ENCODE data around the gene HSPG2.
"Not testable (repeated sequence)": the region's sequence is repeated elsewhere in the genome, so short reads cannot be mapped to it uniquely, and the experiment has no call there.

HSPG2 gene

DNA sequence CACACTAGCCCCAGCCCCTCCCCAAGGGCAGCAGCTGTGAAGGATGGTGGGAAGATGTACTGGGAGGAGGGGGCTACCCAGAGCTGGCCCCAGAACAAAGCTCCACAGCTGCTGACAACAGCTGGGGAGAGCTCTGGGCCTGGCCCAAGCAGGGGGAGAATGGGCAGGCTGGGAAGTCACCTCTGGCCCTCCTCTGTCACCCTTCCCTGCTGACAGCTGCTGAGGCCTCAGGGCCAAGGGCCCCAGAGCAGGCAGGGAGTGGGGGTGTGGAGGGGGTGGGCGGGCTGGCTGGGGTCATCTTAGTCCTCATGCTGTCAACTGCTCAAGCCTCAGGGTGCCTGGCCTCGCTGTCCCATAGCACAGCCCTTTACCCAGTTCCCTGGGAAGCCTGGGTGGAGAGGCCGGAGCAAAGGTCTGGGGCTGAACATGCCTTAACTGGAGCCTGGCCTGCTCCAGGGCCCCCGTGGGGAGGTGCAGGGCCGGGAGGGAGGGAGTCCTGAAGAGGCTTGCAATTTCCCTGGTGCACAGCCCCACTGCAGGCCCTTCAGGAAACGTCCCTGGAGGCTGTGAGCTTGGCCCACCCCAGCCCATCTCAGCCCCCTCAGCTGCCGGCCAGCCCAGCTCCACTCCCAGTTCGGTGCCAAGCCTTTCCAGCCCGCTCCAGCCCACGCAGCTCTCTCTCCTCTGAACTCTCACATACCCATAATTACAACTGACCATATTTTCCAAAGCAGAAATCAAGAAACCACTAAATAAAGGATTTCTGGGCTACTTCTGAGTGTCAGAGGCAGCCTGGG is 25.7 kb downstream of the HSPG2 start:
- DNase-seq, result no peak

DNA sequence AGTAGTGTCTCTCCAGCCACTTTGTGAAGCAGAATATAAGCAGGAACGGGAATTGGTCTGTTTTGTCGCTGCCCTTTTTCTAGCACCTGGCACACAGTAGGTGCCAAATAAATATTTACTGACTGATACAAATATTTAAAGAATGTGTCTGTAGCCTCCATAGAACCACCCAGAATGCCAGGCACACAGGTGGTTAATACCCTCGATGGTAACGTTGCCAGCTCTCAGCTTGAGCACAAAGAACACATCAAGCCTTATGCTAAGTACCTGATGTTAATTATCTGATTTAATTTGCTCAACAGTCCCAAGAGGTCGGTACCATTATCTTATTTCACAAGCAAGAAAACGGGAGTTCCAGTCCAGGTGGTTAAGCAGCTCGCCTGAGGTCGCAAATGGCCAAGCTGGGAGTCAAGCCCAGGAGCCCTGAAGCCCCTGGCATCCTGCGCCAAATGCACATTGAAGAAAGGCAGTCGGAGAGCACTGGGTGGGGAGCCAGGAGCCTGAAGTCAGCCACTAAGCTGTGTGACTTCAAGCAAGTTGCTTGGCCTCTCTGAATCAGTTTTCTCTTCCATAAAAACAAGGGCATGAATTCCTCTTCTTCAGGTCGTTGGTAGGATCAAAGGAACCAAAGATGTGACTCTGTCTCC is 26.4 kb downstream of the HSPG2 start:
- no peak for DNase-seq

DNA sequence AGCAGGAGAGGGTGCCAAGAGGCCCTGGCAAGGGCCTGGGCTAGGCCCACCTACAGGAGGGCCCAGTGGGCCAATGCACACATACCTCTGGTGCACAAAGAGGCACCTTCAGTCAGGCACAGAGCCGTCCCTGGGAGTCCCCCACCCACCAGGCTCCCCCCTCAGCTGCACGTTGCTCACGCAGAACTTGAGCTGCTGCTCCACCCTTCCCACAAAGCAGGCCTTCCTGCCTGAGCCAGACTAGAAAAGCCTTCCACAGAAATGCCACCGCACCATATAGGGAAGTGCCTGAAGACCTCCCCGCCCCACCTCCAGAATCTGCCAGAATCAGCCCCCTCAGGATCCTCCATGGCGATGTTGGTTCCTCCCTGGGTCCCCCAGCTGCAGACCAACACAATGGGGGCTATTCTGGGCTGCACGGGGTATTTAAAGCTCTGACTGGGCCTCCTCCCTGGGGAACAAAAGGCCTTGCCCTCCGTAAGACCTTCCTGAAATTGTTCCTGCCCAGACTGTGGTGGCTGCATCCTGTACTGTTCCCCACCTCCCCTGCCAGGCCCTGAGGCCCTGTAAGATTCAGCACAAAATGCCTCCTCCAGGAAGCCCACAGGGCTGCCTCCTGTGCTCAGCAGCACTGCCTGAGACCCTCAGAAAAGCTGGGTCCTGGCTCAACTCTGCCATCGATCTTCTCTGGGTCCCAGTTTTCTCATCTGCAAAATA is 27.2 kb downstream of the HSPG2 start:
- DNase-seq, result peak; percentile 45

DNA sequence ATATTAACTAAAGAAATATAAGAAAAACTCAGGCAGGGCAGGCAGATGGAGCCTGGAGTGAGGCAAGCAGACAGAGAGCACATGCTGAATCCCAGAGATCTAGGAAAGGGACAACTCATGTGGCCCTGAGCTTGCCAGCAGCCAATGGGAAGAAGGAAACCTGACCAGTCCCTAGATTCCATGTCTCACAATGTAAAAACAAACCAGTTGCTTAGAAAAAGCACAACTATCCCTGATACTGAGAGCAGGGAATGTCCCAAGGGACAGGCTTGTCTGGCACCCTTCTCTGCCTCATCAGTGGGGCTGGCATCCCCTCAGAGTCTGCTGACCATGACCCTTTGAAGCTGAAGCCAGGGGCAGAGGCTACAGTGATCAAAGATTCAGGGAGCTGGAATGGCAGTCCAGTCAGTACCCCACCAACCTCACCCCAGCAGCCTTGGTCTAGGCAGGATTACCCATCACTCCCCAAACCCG is 27.8 kb downstream of the HSPG2 start:
- DNase-seq, result no peak

DNA sequence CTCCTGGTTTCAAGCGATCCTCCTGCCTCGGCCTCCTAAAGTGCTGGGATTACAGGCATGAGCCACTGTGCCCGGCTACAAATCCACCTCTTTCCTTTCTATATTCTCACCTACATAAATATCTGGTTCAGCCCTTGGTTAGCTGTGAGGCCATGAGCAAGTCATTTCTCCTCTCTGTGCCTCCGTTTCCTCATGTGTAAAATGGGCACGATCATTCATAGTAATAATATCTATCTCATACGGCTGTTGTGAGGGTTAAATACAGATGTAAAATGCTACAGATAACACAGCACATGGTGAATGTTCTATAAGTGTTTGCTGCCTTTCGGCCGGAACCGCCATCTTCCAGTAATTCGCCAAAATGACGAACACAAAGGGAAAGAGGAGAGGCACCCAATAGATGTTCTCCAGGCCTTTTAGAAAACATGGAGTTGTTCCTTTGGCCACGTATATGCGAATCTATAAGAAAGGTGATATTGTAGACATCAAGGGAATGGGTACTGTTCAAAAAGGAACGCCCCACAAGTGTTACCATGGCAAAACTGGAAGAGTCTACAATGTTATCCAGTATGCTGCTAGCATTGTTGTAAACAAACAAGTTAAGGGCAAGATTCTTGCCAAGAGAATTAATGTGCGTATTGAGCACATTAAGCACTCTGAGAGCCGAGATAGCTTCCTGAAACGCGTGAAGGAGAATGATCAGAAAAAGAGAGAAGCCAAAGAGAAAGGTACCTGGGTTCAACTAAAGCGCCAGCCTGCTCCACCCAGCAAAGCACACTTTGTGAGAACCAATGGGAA is 29.2 kb downstream of the HSPG2 start:
- DNase-seq, result not testable (repeated sequence)

DNA sequence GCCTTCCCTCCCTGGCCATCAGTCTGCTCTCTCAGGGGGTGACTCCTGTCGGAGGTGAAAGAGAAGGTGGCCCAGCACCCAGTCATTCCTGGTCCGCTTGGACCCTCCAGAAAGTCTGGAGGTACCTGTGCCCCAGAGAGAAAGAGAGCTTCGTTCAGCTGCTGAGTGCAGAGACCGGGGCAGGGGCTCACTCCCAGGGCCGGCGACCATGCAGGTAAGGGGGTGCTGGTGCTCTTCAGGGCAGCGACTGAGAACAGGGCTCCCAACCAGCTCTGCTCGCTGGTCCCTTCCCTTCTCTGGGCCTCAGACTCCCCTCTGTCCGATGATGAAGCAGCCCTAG is 30.1 kb downstream of the HSPG2 start:
- DNase-seq, result no peak

DNA sequence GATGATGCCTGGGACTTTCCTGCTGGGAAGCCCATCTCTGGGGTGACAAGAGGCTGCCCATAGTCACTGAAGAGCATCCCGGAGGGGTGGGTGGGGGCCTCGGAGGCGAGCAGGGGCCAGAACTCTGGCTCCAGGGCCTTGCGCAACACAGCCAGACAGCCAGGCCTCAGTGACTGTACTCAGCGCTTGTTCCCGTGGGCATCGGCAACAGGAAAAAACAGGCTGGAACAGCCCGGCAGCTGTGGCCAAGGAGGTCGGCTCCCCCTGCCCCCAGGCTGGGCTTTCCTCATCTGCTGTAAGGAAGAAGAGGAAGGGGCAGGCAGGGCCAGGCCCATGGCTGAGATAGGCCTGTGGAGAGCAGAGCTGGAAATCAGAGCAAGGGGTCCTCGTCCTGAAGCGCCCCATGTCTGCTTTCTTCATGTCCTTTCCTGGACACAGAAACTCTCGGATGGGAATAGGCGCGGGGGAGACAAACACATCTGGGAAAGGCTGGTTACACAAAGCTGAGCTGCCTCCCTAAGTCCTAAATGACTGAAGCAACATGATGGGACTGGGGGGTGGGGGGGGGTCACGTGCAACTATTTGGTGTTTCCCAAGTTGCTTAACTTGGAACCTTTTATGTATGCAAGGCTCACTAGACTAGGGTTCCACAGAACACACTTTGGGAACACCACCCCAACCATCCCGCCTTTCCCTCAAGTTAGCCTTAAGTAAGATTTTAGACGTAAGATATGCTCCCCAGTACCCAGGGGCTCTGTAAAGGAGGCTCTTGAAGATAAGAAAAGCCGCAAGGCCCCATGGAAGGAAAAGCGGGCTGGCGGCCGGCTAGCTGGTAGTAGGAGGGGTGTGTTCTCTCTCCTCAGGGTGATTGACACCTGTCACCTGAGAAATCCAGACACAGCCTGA is 30.7 kb downstream of the HSPG2 start:
- DNase-seq, result no peak

DNA sequence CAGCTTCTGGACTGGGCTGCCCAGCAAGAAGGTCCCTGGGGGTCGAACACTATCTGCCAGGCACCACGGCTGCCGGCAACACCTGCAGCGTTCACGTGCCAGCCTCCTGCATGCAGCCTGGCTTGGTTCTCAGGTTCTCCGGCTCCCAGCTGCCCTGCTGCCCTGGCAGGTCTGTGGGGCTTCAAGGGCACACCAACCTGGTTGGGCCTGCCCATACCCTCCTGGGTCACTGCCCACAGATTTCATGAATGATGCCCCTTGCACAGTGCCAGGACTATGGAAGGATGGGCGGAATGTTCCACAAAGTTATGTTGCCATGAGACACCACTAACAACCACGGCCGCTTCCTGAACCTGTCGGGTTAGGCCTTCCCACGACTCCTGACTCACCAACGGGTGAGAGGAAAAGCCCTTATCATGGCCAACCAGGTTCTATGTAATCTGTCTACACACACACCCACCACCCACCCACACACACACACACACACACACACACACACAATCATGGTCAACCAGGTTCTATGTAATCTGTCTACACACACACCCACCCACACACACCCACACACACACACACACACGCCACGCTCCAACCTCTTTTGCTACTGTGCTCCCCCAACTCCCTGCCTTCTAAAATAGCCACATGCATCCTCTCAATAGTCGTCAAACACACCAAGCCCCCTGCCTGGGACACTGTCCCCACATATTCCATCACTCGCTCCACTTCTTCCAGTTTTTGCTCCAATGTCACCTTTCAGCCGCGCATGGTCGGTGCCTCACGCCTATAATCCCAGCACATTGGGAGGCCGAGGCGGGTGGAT is 32.2 kb downstream of the HSPG2 start:
- DNase-seq, result peak; percentile 8

DNA sequence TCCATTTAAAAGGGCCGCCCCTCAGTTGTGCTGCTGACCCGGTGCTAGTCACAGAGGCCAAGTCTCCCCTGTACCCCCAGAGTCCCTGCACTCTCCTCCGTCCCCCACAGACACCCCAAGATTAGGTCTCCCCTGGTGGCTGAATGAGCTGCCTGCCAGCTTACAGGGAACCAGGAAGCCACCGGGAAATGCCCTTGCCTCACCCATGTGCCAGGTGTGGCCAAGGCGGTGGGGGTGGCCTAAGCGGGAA is 32.7 kb downstream of the HSPG2 start:
- no peak for DNase-seq

DNA sequence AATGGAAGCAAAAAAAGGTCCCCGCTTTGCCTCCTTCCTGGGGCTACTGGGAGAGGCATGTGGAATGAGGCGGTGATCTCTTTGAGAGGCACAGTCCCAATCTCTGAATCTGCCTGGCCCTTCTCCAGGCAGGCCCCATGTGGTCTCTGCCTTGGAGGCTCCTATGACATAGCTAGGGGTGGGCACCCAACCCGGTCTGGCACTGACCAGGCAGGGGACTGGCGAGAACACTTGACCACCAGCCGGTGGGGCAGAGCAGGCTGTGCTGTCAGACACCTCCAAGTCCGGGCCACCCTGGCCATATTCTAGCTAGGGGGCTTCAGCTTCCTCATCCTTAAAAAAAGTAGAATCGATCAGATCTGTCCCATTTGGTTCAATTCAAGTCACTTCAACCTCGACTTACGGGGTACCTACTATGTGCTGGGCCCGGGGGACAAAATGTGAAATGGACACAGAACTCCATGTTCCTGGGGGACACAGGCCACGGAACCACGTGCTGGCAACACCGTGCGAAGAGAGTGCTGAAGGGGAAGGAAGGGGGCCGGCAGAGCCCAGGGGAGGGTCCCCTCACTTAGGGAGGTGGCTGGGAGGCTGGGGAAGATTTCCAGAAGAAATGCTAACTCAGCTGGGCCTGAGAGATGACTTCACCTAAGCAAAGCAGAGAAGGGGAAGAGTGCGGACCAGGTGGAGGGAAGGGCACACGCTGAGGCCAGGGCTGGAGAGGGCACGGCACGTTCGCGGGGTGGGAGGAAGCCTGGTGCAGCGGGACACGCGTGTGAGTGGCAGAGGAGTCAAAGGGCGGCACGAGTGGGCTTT is 33.3 kb downstream of the HSPG2 start:
- no peak for DNase-seq

DNA sequence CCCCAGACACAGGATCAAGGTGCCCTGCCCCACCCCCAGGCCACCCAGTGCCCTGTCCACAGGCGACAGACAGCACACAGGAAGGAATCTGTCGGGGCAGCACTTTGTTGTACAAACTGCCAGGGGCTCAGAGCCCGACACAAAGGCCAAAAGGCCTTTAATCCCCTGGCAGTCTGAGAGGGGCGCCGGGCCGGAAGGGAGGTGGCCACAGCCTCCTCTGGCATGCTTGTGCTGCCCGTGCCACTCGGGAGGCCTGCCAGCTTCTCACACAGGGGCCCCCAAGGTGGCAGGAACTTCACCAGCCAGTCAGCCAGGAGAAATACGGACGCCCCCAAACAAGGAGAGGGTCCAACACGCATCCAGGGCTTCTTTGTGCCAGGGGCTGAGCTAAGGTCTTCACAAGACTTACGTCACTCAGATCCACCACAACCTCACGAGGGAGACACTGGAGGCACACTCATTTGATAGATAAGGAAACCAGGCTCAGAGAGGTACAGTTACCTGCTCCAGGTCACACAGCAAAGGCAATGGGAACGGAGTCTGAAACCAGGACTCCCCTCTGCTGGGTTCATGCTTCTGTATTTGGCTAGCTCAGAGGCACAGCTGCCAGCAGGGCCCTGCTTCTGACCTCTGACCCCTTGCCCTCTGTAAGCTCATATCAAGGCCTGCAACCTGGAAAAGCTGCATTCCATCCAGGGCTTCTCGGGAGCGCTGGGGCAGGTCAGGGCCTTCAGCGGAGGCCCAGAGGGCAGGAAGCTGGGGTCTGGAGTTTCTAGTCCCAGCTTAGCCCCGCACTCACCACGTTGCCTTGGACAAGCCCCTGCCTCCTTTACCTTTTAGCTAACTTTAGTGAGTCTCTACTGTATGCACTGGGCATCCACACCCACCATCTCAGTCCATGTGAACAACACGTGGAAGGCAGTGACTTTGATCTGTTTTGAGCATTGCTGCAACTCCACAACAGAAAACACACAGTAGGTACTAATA is 34.8 kb downstream of the HSPG2 start:
- DNase-seq, result no peak

DNA sequence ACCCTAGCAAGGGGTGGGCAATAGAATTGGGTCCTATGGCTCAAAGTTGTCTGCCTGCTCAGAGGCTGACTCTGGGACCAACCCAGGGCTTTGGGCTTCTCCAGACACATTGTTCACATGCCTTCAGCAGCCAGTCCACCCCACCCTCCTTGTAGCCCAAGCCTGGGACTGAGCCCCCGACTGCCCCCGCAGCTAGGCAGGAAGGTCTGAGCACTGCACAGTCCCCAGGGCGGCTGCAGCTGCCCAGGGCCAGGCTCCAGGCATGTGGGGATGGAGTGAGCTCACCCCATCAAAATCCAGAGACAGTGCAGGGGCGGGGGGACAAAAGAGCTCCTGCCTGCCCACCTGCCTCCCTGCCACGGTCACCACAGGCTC is 35.6 kb downstream of the HSPG2 start:
- DNase-seq, result no peak

DNA sequence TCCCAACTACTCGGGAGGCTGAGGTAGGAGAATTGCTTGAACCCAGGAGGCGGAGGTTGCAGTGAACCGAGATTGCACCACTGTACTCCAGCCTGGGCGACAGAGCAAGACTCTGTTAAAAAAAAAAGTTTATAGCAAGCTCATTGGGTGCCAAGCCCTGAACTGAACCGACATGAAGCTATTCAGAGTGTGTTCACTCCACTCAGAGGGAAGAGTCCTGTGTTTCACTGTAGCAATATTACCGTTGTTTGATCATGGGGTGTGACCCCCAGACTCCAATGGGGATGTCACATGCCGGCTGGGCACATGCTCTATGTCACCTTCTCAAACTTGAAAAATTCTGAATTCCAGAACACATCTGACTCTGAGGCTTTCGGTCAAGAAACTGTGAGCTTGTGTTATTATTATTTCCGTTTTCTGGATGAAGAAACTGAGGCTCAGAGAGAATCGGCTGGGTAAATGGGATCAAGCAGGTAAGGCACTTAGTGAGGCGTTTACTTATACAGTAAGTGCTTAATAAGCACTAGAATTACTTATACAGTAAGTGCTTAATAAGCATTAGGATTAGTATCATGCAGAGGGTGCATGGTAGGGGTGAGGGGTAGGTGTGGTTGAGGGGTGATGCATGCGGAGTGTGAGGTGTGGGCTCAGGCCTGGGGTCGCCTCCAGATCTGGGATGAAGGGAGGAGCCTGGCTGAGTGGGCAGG is 36.2 kb downstream of the HSPG2 start:
- no peak for DNase-seq

DNA sequence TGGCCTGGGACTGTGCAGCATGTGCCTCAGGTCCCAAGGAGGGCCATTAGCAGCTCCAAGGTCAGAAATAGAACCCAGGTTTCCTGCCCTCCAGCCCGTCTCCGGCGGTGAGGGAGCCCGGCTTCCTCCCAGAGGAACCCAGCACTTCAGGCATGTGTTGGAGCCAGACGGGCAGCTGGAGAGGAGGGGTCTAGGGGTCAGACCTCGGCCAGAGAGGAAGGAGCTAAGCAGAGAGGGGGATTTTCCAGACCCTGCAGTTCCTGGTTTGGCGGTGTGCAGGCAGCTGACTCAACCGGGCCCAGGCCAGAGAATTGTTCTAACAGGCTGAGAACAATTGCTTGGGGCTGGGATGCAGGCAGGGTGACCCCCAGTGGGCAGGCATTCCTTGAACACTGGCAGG is 37.1 kb downstream of the HSPG2 start:
- no peak for DNase-seq

DNA sequence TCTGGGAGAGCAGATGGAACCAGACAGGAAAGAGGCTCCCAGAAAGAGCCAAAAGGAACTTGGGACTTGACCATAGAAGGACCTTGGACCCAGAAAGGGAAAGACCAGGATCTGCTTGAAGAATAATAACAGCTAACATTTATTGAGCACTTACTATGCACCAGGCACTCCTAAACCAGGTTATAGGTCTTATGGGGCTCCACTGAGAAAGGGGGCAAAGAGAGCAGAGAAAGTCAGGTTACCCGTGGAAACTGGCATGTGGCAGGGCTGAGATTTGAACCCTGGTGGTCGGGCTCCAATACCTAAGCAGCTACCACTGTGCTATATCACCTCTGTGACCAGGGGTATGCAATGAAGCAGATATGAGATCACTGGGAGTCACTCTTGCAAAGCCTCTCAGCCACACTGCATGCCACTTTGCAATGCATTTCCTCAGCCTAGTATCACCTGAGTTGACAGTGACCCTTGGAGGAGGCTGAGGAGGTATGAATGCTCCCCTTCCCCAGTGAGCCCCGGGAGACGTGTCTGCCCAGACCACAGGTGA is 37.8 kb downstream of the HSPG2 start:
- DNase-seq, result no peak

DNA sequence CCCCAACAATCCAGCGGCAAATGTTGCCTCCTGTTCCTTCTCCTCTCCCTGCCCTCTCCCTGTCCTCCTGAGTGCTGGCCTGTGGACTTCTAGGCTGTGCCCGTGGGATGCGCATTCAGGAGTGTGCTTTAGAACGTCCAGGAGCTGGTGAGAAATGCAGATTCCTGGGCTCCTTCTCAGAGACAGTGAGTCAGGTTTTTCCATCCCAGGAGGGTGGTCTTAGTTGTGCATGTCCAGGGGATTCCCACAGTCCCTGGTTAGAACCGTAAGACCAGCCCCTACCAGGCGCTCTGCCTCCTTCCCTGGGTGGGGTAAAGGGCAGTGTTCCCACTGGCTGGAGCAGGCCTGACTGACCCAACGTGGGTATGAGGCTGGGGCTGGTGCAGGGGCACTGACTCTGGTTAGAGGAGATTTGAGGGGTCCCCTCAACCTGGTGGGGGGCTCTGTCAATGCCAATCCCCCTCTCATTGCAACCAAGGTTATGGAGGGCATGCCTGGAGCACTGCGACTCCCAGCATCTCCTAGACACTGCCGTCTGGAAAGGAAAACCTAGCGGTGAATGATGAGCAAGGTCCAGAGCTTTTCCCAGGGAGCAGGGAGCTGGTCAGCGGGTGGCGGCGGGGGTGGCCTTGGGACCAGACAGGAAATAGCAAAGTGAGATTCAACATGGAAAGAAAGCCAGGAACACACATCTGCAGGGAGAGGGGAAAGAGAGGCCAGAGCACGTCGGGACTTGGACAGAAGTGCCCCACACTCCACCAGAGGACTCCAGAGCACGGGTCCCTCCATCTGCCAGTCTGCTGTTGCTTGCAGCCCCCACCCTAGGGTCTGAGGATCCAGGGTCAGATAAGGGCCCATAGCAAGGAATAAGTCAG is 38.5 kb downstream of the HSPG2 start:
- no peak for DNase-seq

DNA sequence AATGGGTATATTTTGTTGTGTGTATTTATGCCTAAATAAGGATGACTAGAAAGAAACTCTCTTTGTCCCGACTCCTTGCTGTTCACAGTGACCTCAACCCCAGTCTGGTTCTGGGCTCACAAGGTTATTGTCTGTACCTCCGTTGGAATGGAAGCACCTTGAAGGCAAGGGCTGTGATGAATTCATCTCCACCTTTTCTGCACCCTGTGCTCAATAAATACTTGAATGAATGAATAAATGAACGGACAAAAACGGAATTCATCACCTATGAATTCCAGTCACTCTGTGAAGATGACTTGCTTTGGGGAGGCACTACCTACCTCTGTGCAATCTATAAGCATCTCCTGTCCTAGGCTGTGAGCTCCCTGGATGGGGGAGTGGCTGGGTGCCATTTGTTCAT is 39.3 kb downstream of the HSPG2 start:
- DNase-seq, result no peak

Data from stimulated activated CD4-positive, alpha-beta T cell treated with anti-CD3 and anti-CD28 coated beads, Interleukin-4, amount 100 ng/mL, for 24 hours (primary cell).